ENCODE data around the gene DUS2.

Gene DUS2

DNA sequence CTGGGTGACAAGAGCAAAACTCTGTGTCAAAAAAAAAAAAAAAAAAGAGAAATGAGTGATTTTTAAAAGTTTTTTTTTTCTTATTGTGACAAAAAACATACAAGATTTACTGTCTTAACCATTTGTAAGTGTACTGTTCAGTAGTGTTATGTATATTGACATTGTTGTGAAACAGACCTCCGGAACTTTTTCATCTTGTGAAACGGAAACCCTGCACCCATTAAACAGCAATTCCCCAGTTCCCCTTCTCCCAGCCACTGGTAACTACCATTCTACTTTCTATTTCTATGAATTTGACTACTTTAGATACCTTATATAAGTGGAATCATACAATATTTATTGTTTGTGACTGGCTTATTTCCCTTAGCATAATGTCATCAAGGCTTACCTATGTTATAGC lies 18.7 kb downstream of the DUS2 start:
- Histone ChIP-seq H3K27me3 (ENCODE audit: insufficient read depth, low read length, poor library complexity) (no peaks in the 10 kb centered on the region), H3K36me3 (ENCODE audit: insufficient read depth, low read length) (peaks cover 14% of the 10 kb centered on the region; the same call in 1 of the 2 replicates), H3K4me1 (ENCODE audit: insufficient read depth, low read length) (no peaks in the 10 kb centered on the region), H3K4me3 (ENCODE audit: low read depth in 1 of 2, low read length in 2 of 2) (no peak overlapping the region), H3K27ac (ENCODE audit: low read length) (no peak overlapping the region), H3K9ac (ENCODE audit: low read depth, low read length) (no peak overlapping the region), H3K79me2 (ENCODE audit: insufficient read depth, low read length) (no peaks in the 10 kb centered on the region), H3K4me2 (ENCODE audit: insufficient read depth, low read length) (no peak overlapping the region), H2AFZ (ENCODE audit: low read depth, low read length) (no peak overlapping the region), H3K9me3 (ENCODE audit: insufficient read depth, low read length, severe bottlenecking) (no peaks in the 10 kb centered on the region), H4K20me1 (ENCODE audit: insufficient read depth, low read length) (no peaks in the 10 kb centered on the region)
- DNase-seq (no peak), ATAC-seq (ENCODE audit: insufficient read depth, low read depth) (no peak)
- TF ChIP-seq CTCF (IDR thresholded peaks at IDR 0.05; ENCODE audit: borderline replicate concordance, extremely low read depth, low read length, poor library complexity, severe bottlenecking) (no peak), EZH2 (IDR thresholded peaks at IDR 0.05; ENCODE audit: borderline replicate concordance, low read depth, low read length, severe bottlenecking) (no peak)

GRCh38 chr16:68046106-68046505 lies 23.0 kb downstream of the DUS2 start:
- ATAC-seq (ENCODE audit: insufficient read depth, low read depth) (no peak), DNase-seq (no peak)
- Histone ChIP-seq H3K4me1 (ENCODE audit: insufficient read depth, low read length) (no peaks in the 10 kb centered on the region), H2AFZ (ENCODE audit: low read depth, low read length) (no peak overlapping the region), H3K9ac (ENCODE audit: low read depth, low read length) (no peak overlapping the region), H3K4me3 (ENCODE audit: low read depth in 1 of 2, low read length in 2 of 2) (no peak overlapping the region), H3K79me2 (ENCODE audit: insufficient read depth, low read length) (no peaks in the 10 kb centered on the region), H3K9me3 (ENCODE audit: insufficient read depth, low read length, severe bottlenecking) (no peaks in the 10 kb centered on the region), H3K36me3 (ENCODE audit: insufficient read depth, low read length) (peaks cover 20% of the 10 kb centered on the region), H3K4me2 (ENCODE audit: insufficient read depth, low read length) (no peak overlapping the region), H3K27me3 (ENCODE audit: insufficient read depth, low read length, poor library complexity) (no peaks in the 10 kb centered on the region), H3K27ac (ENCODE audit: low read length) (no peak overlapping the region), H4K20me1 (ENCODE audit: insufficient read depth, low read length) (no peaks in the 10 kb centered on the region)
- TF ChIP-seq CTCF (IDR thresholded peaks at IDR 0.05; ENCODE audit: borderline replicate concordance, extremely low read depth, low read length, poor library complexity, severe bottlenecking) (no peak), EZH2 (IDR thresholded peaks at IDR 0.05; ENCODE audit: borderline replicate concordance, low read depth, low read length, severe bottlenecking) (no peak)

DNA sequence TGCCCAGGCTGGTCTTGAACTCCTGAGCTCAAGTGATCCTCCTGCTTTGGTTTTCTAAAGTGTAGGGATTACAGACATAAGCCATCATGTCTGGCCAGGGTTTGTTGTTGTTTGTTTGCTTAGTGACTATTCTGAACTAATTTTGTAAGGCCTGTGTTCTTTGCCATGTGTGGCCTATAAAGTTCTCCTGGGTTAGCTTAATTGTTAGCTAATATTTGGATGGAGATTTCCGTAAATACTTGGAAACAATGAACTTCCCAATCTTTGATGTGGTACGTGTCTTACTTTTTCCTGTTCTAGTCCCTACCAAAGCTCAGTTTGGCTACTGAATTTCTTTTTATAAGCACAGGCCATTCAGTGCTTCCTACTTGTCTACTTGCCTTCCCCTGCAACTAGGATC lies 24.9 kb downstream of the DUS2 start:
- no peak overlapping the region for H3K4me3 ChIP-seq (ENCODE audit: low read depth in 1 of 2, low read length in 2 of 2)
- H3K27ac ChIP-seq (ENCODE audit: low read length), result no peak overlapping the region
- no peaks in the 10 kb centered on the region for H3K4me1 ChIP-seq (ENCODE audit: insufficient read depth, low read length)
- no peak overlapping the region for H2AFZ ChIP-seq (ENCODE audit: low read depth, low read length)
- DNase-seq, result no peak
- no peaks in the 10 kb centered on the region for H3K79me2 ChIP-seq (ENCODE audit: insufficient read depth, low read length)
- no peaks in the 10 kb centered on the region for H3K9me3 ChIP-seq (ENCODE audit: insufficient read depth, low read length, severe bottlenecking)
- H3K4me2 ChIP-seq (ENCODE audit: insufficient read depth, low read length), result no peak overlapping the region
- H3K36me3 ChIP-seq (ENCODE audit: insufficient read depth, low read length), result peaks cover 28% of the 10 kb centered on the region
- ATAC-seq (ENCODE audit: insufficient read depth, low read depth), result no peak
- TF ChIP-seq EZH2 (IDR thresholded peaks at IDR 0.05; ENCODE audit: borderline replicate concordance, low read depth, low read length, severe bottlenecking), result no peak
- no peak for TF ChIP-seq CTCF (IDR thresholded peaks at IDR 0.05; ENCODE audit: borderline replicate concordance, extremely low read depth, low read length, poor library complexity, severe bottlenecking)
- H3K27me3 ChIP-seq (ENCODE audit: insufficient read depth, low read length, poor library complexity), result no peaks in the 10 kb centered on the region
- no peak overlapping the region for H3K9ac ChIP-seq (ENCODE audit: low read depth, low read length)
- no peaks in the 10 kb centered on the region for H4K20me1 ChIP-seq (ENCODE audit: insufficient read depth, low read length)

DNA sequence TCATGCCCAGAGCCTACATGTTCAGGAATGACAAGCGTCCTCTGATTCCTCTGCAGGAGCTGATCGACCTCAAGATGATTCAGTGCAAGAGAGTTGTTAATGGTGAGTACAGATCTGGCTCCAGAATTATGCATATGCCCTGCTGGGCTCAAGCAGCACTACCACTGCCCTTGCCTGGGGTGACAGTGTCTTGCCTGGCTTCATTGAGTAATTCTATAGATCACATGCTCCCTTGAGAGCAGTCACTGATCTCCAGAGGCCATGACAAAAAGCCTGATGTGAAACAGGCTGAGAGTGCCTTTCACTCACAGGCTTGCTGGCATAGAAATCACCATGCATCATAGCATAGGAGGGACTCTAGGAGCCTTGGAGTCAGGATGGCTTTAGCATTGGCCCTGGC lies 26.4 kb downstream of the DUS2 start:
- Histone ChIP-seq H3K79me2 (ENCODE audit: insufficient read depth, low read length) (no peaks in the 10 kb centered on the region), H3K4me3 (ENCODE audit: low read depth in 1 of 2, low read length in 2 of 2) (no peak overlapping the region), H3K4me1 (ENCODE audit: insufficient read depth, low read length) (no peaks in the 10 kb centered on the region), H3K36me3 (ENCODE audit: insufficient read depth, low read length) (peaks cover 39% of the 10 kb centered on the region), H4K20me1 (ENCODE audit: insufficient read depth, low read length) (no peaks in the 10 kb centered on the region), H3K27me3 (ENCODE audit: insufficient read depth, low read length, poor library complexity) (no peaks in the 10 kb centered on the region), H3K4me2 (ENCODE audit: insufficient read depth, low read length) (no peak overlapping the region), H3K9ac (ENCODE audit: low read depth, low read length) (no peak overlapping the region), H3K9me3 (ENCODE audit: insufficient read depth, low read length, severe bottlenecking) (no peaks in the 10 kb centered on the region), H3K27ac (ENCODE audit: low read length) (no peak overlapping the region), H2AFZ (ENCODE audit: low read depth, low read length) (no peak overlapping the region)
- ATAC-seq (ENCODE audit: insufficient read depth, low read depth) (no peak), DNase-seq (no peak)
- TF ChIP-seq CTCF (IDR thresholded peaks at IDR 0.05; ENCODE audit: borderline replicate concordance, extremely low read depth, low read length, poor library complexity, severe bottlenecking), result no peak
- no peak for TF ChIP-seq EZH2 (IDR thresholded peaks at IDR 0.05; ENCODE audit: borderline replicate concordance, low read depth, low read length, severe bottlenecking)
